GM21515 (cell line): Measurements from ENCODE around the gene CCDC121.

ENCODE experiments used
- ATAC-seq: cut with Tn5 transposase; IDR thresholded peaks from one replicate; pipeline ENCODE4 v1.9.1; 2021; ENCODE audit not compliant: unreplicated experiment

Gene CCDC121

DNA sequence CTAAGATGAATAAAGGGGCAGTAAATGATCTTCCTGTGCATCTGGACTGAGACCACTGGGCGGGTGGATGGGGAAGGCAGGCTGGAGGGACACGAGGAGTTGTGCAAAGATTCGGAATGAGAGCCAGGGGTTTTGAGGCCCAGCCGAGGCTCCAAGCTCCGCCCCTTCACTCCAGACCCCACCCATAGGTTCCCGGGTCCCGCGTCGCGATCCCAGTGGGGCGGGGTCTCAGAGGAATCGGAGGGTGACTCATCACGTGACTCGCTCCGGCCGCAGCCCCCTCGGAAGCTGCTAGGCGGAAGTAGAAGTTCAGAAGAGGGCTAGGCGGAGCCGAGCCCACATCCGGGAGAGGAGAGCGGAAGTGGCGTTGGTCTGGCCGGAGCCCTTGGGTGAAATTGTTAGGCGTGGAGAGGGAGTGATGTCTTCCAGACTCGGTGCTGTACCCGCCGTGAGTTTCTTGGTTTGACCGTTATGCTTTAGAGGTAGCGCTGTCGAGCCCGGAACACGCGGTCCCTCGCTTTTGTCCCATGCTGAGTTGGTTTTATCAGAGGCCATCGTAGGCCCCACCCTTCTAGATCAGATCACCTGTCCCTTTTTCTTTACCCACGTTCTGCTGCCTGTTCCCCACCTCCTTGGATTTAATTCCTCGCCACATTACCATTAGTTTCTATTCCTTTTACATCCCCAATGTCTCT, 46.0 kb downstream of the CCDC121 start, which contains the start of gene ZNF512:
TSS of gene ZNF512 (plus strand) at position 348 of the 695 bp plus-strand sequence. CDS start at position 419, 71 bp downstream.
- peak; percentile 91 for ATAC-seq

DNA sequence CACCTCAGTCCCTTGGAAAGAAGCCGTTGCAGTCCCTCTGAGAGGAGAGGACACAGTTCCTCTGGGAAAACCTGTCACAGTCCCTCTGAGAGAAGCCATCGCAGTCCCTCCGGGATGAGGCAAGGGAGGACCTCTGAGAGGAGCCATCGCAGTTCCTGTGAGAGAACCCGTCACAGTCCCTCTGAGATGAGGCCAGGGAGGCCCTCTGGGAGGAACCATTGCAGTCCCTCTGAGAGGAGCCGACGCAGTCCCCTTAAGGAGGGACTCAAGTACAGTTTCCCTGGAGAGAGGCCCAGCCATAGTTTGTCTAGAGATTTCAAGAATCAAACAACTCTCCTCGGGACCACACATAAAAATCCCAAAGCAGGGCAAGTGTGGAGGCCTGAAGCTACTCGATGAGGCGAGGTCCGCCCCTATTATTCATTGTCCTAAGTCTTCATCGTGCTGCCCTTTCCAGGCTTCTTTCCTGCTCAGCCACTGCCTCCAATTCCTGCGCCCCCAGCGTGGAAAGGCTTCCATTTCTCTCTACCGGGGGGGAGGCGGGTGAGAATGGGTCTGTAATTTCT, 46.6 kb downstream of the CCDC121 start:
- no peak for ATAC-seq

DNA sequence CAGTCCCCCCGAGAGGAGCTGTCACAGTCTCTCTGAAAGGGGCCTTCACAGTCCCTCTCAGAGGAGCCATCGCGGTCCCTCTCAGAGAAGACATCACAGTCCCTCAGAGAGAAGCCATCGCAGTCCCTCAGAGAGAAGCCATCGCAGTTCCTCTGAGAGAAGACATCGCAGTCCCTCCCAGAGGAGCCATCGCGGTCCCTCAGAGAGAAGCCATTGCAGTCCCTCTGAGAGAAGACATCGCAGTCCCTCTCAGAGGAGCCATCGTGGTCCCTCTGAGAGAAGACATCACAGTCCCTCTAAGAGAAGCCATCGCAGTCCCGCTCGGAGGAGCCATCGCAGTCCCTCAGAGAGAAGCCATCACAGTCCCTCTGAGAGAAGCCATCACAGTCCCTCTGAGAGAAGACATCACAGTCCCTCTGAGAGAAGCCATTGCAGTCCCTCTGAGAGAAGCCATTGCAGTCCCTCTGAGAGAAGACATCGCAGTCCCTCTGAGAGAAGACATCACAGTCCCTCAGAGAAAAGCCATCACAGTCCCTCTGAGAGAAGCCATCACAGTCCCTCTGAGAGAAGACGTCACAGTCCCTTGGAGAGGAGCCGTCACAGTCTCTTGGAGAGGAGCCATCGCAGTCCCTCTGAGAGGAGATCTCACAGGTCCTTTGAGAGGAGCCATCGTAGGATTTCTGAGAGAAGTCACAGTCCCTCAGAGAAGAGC, 47.2 kb downstream of the CCDC121 start:
- ATAC-seq = no peak
